ENCODE measurements around the gene ADAMTS12. TPM values are rescaled to one million over a fixed set of nuclear protein-coding genes. Genes with fewer than 3 reads are reported as not detected.
"Not testable (repeated sequence)": the region's sequence is repeated elsewhere in the genome, so short reads cannot be mapped to it uniquely, and the experiment has no call there.

The ADAMTS12 gene
- total RNA-seq, 2 experiments from 2014 or later: not detected

GRCh38 chr5:33558489-33558888 is 333.3 kb downstream of the ADAMTS12 start:
- ChIA-PET CTCF (interaction anchor here (0.5 kb wide), 1 partner anchor 47 kb away, joined by 3 read pairs; no protein-coding TSS in a partner anchor), POLR2A (no interaction called here)

- CTCF ChIA-PET: no interaction called here
- POLR2A ChIA-PET: no interaction called here
Measured at GRCh38 chr5:33557605-33558004, 334.2 kb downstream of the ADAMTS12 start.

DNA sequence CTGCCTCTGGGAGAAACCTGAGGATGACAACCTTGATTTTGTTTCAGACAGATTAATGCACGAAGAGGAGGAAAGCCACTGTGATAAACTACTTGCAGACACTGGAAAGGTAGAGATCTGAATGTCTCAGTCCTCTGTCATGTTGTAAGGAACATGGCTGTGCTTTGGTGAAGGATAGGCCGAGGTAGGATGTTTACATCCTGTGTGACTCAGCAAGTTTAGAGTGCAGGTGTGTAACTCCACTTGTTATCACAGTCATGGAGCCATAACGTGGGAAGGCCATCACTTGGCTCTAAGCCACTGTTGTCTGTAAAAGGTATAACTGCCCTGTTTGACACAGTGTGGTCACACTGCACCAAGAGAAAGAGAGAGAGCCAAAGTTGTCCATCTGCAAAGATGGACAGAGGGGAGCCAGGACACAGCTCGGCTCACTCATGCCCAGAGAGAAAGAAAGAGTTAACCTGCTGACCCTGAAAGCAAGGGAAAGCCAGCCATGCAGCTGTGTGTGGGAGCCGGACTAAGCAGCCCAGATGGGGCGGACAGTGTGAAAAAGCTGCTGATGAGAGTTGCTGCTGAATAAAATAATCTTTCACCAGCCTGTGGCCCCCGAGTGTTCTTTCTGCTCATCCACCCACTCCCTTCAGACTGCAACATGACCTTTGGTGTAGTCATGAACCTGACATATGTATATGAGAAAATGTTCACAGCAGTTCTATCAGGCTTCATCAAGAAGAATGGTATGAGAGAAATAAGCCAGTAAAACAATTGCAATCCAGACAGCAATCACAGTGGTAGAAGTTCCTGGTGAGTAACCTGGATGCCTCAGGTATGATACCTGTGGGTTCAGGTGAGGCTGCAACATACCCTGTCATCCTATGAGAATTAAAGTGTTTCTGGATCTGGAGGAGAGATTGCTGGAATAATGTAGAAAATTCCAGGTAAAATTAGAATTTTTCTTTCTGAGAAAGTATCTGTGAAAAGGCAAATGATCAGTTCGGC is 335.2 kb downstream of the ADAMTS12 start:
- ChIA-PET POLR2A (no interaction called here), CTCF (no interaction called here)

GRCh38 chr5:33549982-33550567 is 341.7 kb downstream of the ADAMTS12 start:
- CTCF ChIA-PET: no interaction called here
- POLR2A ChIA-PET: no interaction called here

DNA sequence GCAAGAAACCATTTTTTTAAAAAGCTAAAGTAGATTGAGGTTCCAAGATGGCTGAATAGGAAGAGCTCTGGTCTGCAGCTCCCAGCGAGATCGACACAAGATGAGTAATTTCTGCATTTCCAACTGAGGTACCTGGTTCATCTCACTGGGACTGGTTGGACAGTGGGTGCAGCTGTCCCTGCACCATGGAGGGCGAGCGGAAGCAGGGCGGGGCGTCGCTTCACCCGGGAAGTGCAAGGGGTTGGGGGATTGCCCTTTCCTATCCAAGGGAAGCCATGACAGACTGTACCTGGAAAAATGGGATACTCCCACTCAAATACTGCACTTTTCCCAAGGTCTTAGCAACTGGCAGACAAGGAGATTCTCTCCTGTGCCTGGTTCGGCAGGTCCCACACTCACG is 352.0 kb downstream of the ADAMTS12 start:
- POLR2A ChIA-PET, CTCF ChIA-PET: not testable (repeated sequence)

- POLR2A ChIA-PET: no interaction called here
- CTCF ChIA-PET: no interaction called here
Measured at GRCh38 chr5:33539212-33539611, 352.6 kb downstream of the ADAMTS12 start.

- CTCF ChIA-PET: no interaction called here
- POLR2A ChIA-PET: no interaction called here
Measured at GRCh38 chr5:33538201-33538600, 353.6 kb downstream of the ADAMTS12 start.

DNA sequence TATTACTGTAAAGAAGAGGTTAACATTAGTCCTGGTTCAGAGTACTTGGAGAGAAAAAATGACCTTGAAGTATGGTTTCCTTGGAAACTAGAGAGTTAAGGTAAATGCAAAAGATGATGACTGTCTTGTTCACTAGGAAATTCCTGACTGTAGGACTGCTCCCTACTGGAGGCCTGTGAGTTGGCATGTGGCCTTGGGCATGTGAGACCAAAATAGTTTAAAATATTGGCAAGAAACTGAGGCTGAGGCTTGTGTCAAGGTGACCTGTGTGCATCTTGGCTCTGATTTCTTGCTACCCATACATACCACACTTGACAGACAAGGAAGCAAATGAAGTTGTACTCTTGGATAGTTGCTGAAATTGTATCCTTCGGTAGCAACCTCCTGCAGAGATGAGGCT is 354.6 kb downstream of the ADAMTS12 start:
- CTCF ChIA-PET: no interaction called here

DNA sequence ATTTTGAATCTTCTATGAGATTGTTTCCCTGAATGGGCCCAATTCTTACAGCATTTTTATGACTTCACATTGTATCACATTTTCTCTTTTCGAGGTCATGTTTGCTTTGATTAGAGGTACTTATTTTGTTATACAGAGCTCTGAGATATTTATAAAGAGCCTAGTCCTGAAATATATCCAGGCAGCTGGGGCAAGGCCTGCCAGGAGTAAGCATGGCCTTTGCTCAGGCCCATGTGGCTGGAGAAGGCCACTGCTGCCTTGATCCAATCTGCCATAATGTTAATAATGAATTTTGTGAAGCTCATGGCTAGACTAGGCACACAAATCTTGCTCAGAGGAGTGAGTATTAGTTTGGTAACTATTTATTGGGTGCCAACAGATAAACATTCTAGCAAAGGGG is 355.0 kb downstream of the ADAMTS12 start:
- CTCF ChIA-PET: no interaction called here

More for the DNA sequence above, 354.6 kb downstream of the ADAMTS12 start:
- POLR2A ChIA-PET: no interaction called here

GRCh38 chr5:33531824-33532223 is 360.0 kb downstream of the ADAMTS12 start:
- CTCF ChIA-PET: no interaction called here
- POLR2A ChIA-PET: no interaction called here

More for the DNA sequence above, 355.0 kb downstream of the ADAMTS12 start:
- POLR2A ChIA-PET: no interaction called here

- ChIA-PET CTCF (no interaction called here), POLR2A (no interaction called here)
Measured at GRCh38 chr5:33531037-33531298, 360.8 kb downstream of the ADAMTS12 start.

GRCh38 chr5:33530183-33531036 is 361.4 kb downstream of the ADAMTS12 start:
- ChIA-PET CTCF (no interaction called here), POLR2A (no interaction called here)

GRCh38 chr5:33527696-33528095 is 364.1 kb downstream of the ADAMTS12 start:
- POLR2A ChIA-PET: no interaction called here
- CTCF ChIA-PET: no interaction called here

- POLR2A ChIA-PET: no interaction called here
- CTCF ChIA-PET: no interaction called here
Measured at GRCh38 chr5:33526755-33527154, 365.0 kb downstream of the ADAMTS12 start.

DNA sequence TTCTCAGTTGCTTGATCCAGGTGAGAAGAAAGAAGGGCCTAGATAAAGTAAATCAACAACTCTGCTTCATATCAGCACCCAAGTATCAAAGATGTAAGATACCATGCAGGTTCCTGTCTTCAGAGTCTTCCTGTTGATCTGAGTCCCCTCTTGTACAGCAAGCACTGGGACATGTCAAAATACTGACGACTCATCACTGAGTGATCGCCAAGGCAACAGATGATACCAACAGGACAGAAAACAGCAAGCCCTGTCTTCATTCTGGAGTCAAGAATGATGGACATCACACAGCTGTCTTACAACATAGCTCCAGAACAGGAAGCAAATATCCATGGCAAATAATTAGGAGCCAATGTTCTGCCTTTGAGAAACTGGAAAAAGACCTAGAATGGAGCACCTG is 367.3 kb downstream of the ADAMTS12 start:
- CTCF ChIA-PET: no interaction called here
- POLR2A ChIA-PET: no interaction called here

DNA sequence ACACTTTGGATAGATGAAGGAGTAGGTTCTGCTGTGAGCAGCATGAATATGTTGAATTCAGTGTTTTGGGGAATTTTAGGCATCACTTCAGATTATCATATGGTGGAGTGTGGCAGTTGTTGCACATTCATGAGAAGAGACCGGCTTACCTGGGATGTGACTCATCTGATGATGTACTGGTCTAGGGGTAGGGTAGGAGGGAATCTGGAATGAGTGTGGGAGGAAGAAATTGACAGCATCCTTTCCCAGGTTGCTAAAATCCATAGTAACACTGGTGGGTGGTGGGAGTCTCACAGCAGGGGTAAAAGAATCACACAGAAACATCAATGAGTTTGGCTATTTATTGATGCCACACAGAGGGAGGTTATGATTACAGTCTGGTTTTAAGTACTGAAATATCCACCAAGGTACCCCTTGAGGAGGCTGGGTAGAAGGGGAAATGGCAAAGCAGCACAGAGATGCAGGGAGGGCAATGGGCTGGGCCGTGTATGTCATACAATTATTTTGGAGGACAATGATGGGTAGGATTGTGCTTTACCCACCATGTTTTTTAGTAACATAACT is 368.5 kb downstream of the ADAMTS12 start:
- POLR2A ChIA-PET: no interaction called here
- CTCF ChIA-PET: no interaction called here

DNA sequence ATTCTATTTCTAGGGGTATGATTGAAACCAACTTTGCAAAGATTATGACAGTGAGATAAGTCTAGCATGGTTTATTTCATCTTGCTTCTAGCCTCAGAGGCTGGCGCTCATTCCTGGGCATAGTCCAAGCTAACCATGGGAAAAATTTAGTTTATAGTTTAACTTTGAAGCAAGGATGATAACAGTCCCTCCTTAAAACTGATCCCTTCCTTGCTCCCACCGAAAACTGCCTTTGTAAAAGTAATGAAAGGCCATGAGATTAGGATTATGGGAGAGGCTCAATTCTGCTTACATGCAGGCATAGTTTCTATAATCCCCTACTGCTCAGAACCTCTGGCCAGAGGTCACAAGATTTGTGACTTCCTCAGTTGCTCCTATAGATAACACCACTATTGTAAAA is 375.4 kb downstream of the ADAMTS12 start:
- CTCF ChIA-PET: no interaction called here
- POLR2A ChIA-PET: no interaction called here

DNA sequence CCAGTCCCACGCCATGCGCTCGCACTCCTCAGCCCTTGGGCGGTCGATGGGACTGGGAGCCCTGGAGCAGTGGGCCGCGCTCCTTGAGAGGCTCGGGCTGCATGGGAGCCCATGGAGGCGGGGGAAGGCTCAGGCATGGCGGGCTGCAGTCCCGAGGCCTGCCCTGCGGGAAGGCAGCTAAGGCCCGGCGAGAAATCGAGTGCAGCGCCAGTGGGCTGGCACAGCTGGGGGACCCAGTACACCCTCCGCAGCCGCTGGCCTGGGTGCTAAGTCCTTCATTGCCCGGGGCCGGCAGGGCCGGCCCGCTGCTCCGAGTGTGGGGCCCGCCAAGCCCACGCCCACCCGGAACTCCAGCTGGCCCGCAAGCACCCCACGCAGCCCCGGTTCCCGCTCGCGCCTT is 376.4 kb downstream of the ADAMTS12 start:
- POLR2A ChIA-PET, CTCF ChIA-PET: not testable (repeated sequence)

- CTCF ChIA-PET: no interaction called here
- POLR2A ChIA-PET: no interaction called here
Measured at GRCh38 chr5:33513462-33514185, 378.2 kb downstream of the ADAMTS12 start.

- ChIA-PET POLR2A (no interaction called here), CTCF (no interaction called here)
Measured at GRCh38 chr5:33509036-33509435, 382.8 kb downstream of the ADAMTS12 start.

Data from activated CD8-positive, alpha-beta memory T cell treated with anti-CD3 and anti-CD28 coated beads for 36 hours (primary cell).